ENCODE measurements around the gene PPP1R37.

Gene PPP1R37

GRCh38 chr19:45137179-45137761 lies 44.3 kb downstream of the PPP1R37 start:
- no peak for DNase-seq (ENCODE audit: low read depth in 2 of 2)

GRCh38 chr19:45138303-45138751 lies 45.3 kb downstream of the PPP1R37 start:
- no peak for DNase-seq (ENCODE audit: low read depth in 2 of 2)

- no peak for DNase-seq (ENCODE audit: low read depth in 2 of 2)
These were observed 46.5 kb downstream of the PPP1R37 start for GRCh38 chr19:45139286-45140143.

- DNase-seq (ENCODE audit: low read depth in 2 of 2) = no peak
These were observed 47.1 kb downstream of the PPP1R37 start for GRCh38 chr19:45140144-45140503.

- no peak for DNase-seq (ENCODE audit: low read depth in 2 of 2)
These were observed 47.6 kb downstream of the PPP1R37 start for GRCh38 chr19:45140533-45140932.

GRCh38 chr19:45141203-45141900 lies 48.4 kb downstream of the PPP1R37 start:
- no peak for DNase-seq (ENCODE audit: low read depth in 2 of 2)

DNA sequence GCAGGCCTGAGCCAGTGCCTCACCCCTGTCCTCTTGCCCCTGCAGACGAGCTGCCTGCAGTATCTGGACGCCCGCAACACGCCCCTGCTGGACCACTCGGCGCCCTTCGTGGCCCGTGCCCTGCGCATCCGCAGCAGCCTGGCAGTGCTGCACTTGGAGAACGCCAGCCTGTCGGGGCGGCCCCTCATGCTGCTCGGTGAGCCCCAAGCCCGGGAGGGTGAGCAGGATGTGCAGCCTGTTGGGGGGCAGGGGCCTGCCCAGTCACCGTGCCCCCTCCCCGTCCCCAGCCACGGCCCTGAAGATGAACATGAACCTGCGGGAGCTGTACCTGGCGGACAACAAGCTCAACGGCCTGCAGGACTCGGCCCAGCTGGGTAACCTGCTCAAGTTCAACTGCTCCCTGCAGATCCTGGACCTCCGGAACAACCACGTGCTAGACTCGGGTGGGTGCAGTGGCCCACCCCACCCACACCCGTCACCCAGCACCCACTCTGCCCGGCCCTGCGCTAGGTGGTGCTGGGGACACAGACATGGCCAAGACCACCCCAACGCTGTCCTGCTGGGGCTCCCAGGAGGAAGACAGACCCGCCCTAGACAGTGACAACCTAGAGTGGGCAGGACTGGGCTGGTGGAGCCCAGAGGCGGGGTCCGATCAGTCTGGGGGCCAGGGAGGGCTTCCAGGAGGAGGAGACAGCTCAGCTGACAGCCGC lies 49.2 kb downstream of the PPP1R37 start:
- no peak for DNase-seq (ENCODE audit: low read depth in 2 of 2)

GRCh38 chr19:45142726-45143110 lies 49.7 kb downstream of the PPP1R37 start:
- no peak for DNase-seq (ENCODE audit: low read depth in 2 of 2)

GRCh38 chr19:45144431-45145269 lies 51.7 kb downstream of the PPP1R37 start:
- no peak for DNase-seq (ENCODE audit: low read depth in 2 of 2)

GRCh38 chr19:45145270-45146189 lies 52.6 kb downstream of the PPP1R37 start:
- no peak for DNase-seq (ENCODE audit: low read depth in 2 of 2)

GRCh38 chr19:45146251-45146650 lies 53.3 kb downstream of the PPP1R37 start:
- no peak for DNase-seq (ENCODE audit: low read depth in 2 of 2)

DNA sequence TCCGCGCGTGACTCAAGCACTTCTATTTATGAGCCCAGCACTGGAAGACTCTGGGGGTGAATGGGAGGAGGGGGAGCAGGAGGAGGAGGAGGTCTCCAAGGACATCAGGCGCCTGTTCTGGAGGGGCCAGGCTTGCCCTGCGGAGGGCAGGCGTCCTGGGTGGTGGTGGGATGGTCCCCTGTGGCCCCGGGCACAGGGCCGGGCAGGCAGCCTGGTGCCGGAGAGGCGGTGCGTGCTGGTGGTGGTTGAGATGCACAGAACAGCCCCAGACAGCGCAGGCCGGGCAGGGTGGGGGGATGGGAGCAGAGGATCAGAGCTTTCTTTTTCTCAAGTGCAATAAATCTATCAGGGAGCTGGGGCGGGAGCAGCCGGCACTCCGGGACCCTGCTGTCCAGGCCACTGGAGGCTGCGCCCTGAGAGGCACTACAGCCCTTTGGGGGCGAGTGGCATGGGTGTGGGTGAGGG lies 53.8 kb downstream of the PPP1R37 start:
- DNase-seq (ENCODE audit: low read depth in 2 of 2) = no peak

GRCh38 chr19:45147835-45148676 lies 55.1 kb downstream of the PPP1R37 start:
- DNase-seq (ENCODE audit: low read depth in 2 of 2) = no peak

DNA sequence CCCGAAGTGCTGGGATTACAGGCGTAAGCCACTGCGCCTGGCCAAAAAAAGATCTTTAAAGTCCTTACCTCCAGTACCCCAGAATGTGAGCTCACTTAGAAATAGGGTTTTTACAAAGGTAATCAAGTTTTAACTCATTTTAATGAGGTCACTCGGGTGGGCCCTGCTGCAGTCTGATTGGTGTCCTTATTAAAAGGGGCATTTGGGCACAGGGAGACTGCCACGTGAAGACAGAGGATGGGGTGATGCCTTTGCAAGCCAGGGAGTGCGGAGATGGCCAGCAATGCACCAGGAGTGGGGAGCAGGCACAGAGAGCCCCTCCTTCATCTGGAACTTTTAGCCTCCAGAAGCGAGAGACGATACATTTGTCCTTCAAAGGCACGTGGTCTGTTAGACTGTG lies 56.1 kb downstream of the PPP1R37 start:
- DNase-seq (ENCODE audit: low read depth in 2 of 2) = no peak

DNA sequence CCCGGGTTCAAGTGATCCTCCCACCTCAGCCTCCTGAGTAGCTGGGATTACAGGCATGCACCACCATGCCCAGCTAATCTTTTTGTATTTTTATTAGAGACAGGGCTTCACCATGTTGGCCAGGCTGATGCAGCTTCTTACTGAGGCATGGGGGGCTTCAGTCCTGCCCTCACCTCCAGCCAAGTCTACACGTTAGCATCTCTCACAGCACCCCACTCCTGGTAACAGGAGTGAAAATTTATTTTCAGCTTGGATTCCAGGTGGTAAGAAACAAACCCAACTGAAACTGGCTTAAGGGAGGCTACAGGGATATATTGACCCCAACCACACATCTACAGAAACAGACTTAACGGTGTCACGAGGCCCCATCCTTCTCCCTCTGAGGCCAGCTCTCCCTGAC lies 57.2 kb downstream of the PPP1R37 start:
- DNase-seq (ENCODE audit: low read depth in 2 of 2) = no peak

- DNase-seq (ENCODE audit: low read depth in 2 of 2) = no peak
These were observed 57.8 kb downstream of the PPP1R37 start for GRCh38 chr19:45150751-45151281.

GRCh38 chr19:45151320-45151719 lies 58.3 kb downstream of the PPP1R37 start:
- DNase-seq (ENCODE audit: low read depth in 2 of 2) = no peak

DNA sequence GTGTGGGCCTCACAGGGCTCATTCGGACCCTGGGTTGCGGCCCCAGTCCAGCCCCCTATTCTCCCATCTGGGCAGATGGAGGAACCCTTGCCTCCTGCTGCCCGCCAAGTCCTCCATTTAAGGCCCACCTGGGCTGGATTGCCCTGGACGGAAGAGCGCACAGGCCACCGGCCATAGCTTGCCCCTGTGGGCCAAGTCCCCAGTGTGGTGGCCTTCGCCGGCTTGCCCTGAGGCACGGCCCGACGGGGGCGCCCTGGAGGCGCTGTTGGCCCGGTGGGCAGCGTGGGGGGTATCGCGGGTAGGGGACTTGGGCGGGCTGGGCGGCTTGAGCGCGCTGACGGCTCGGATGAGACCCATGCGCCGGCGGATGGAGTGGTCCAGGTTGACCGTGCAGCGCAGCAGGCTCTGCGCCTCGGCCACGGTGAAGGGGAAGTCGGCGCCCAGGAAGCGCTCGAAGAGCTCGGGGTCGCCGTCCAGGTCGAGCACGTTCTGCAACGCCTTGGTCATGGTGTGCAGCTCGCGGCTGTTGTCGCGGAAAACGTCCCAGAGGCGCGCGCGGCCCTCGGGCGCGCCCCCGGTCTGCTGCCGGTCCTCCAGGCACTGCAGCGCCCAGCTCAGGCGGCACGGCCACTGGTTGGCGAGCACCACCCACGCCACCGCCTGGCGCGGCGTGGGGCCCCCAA lies 59.0 kb downstream of the PPP1R37 start:
- DNase-seq (ENCODE audit: low read depth in 2 of 2) = no peak
